Astrocyte (in vitro differentiated cells and primary cell): ENCODE data around the gene HERC2.

Experiments used
- CTCF ChIP-seq: IDR thresholded peaks from 2 replicates; pipeline ENCODE4 v1.5.1; 2011; ENCODE audit warnings: low read depth, mild to moderate bottlenecking, inconsistent platforms, low read length, moderate library complexity; ENCODE audit not compliant: insufficient read depth
- EZH2 ChIP-seq: IDR thresholded peaks from 2 replicates; pipeline ENCODE4 v1.6.1; 2012; ENCODE audit warnings: mild to moderate bottlenecking, low read length, inconsistent platforms; ENCODE audit not compliant: insufficient read depth

GRCh38 chr15:28110481-28110881 lies 211.5 kb downstream of the HERC2 start:
- TF ChIP-seq EZH2 (no peak), CTCF (no peak)
